GM19438 (cell line): Measurements from ENCODE around the gene TTC27.
"Not testable (repeated sequence)": the region's sequence is repeated elsewhere in the genome, so short reads cannot be mapped to it uniquely, and the experiment has no call there.

Experiments used
- ATAC-seq: cut with Tn5 transposase; IDR thresholded peaks from one replicate; pipeline ENCODE4 v1.9.1; 2021; ENCODE audit warnings: low read depth; ENCODE audit not compliant: unreplicated experiment

TTC27 gene

GRCh38 chr2:32627814-32628579, at the start of gene TTC27:
Gene TTC27, plus strand, starts transcription at chr2:32628050. Its CDS starts 243 bp downstream, at chr2:32628293.
- peak; percentile 97 for ATAC-seq

DNA sequence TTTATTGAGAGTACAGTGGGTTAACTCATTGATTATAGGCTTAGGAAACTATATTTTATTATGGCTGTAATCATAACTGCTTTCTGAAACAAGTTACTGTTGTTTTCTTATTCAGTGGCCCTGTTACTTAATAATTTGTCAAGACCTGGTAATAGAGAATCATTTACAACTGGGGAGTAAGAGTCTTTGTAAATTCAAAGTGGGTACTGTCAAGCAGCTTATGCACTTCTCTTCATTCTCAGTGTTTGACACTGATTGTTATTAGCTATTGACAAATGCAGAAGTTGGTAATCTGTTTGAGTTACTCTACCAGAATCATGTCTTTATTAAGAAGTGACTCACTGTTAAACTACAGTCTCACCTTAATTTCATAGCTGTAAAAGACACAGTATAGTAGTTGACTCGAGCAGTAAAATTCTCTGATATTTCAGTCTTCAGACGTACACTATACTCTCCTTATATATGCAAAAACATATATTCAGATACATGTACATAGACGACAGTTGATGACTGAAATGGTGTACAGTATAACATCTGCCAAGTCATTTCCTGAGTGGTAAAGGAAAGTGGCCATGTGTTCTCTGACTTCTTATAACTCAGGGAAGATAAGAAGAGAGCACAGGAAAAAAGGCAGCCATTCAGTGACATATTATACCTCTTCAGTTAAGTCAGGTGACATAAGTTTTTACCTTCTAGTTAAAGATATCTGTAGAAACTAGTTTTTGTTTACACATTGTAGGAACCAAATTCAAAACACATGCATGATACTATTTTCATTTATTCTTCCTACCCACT, 36.0 kb upstream of the TTC27 start:
- peak; percentile 69 for ATAC-seq

- no peak for ATAC-seq
Measured at GRCh38 chr2:32594573-32594972, 33.3 kb upstream of the TTC27 start.

- ATAC-seq, result no peak
Measured at GRCh38 chr2:32611366-32611765, 16.5 kb upstream of the TTC27 start.

DNA sequence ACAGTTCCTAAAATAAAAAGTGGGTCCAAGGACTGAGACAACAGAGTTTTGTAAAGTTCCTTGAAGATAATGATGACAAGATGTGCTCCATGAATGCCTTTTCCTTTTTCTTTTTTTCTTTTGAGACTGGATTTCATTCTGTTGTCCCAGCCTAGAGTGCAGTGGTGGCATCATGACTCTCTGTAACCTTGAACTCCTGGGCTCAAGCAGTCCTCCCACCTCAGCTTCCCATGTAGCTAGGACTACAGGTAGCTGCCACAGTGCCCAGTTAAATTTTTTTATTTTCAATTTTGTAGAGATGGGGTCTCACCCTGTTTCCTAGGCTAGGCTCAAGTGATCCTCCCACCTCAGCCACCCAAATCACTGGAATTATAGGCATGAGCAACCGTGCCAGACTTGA, 16.1 kb upstream of the TTC27 start:
- ATAC-seq, result no peak

- ATAC-seq, result no peak
Measured at GRCh38 chr2:32614084-32614483, 13.8 kb upstream of the TTC27 start.

GRCh38 chr2:32617599-32618189, 10.2 kb upstream of the TTC27 start:
- no peak for ATAC-seq

DNA sequence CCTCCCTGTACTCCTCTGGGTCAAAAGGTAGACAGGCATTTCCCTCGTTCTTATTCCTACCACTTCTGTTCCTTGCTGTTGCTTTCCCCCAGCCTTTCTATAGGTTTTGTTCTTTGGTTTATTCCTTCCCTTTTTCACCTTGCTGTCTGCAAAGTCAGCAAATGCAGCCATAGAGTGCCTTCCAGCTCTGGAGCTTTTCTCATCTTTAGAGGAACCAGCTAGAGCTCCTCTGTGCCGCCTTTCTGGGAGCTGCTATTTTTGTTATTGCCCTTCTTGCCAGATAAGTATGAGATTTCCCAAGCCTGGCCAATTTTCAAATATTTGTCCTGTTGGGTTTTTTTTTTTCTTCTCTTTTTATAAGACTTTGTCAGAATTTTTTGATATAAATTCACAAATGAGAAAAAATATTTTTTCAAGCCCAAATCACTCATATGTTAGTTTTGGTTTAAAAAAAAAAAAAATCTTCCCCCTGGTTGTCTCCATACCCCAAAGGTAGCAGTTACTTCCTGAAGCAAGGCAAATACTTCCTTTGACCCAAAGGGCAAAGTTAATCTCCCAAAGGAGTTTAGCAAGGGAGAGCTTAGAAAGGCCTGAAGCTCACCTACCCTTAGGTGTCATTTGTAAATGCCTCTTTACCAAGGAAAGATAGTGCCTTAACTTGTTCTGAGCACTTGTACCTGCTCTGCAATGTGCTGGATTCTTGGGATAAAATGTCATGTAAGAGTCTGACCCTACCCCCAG, 5.1 kb upstream of the TTC27 start:
- no peak for ATAC-seq

DNA sequence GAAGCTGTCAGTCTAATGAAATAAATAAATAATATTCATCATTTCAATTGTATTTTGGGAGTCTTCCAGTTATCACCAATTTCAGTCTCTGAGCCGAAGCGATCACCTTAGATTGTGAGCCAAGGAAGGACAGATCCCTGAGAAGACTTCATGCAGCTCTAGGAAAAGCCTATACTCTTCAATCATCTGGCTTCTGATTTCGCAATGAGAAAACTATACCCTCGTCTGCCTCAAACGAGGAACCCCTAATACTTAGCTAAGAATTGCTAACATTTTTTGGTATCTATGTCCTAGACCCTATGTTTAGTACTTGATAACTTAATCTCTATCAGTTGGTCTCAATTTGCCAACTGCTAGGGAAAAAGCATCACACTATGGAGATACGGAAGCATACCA, 4.5 kb upstream of the TTC27 start:
- ATAC-seq, result no peak

- ATAC-seq, result no peak
Measured at GRCh38 chr2:32624812-32625211, 3.0 kb upstream of the TTC27 start.

DNA sequence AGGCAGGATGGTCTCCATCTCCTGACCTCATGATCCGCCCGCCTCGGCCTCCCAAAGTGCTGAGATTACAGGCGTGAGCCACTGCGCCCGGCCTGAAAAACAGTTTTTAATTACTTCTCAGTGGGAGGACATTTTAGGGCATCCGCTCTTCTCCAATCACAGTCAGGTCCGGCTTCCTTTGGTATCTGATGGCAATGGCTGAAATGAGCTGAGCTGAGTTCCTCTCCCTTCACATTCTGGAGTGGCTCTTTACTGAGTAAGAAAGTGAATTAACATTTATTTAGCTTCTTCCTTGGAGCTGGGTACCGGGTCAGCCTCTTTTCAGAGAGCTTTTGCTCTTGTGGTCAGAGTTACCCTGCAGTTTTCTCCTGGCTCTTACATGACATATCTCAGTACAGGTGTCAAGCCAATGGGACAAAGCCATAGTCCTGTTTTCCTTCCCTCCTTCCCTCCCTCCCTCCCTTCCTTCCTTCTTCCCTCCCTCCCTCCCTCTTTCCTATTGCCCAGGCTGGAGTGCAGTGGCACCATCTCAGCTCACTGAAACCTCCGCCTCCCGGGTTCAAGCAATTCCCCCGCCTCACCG, 1.1 kb upstream of the TTC27 start:
- ATAC-seq, result no peak

GRCh38 chr2:32627441-32627813, 423 bp upstream of the TTC27 start:
- ATAC-seq, result peak; percentile 36

DNA sequence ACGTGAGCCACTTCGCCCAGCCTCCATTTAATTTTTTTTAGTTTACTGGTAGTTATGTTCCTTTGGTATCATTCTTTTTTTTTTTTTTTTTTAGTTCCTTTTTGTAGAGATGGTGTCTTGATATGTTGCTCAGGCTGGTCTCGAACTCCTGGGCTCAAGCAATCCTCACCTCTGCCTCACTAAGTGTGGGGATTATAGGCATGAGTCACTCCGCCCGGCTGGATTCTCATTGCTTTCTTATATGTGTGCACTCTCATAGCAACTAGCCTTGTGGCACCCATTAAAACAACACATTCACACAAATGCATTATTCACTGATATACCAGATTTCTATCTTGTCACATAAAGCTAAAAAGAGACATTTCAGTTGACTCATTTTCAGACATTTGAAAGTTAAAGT, 4.2 kb downstream of the TTC27 start:
- no peak for ATAC-seq

DNA sequence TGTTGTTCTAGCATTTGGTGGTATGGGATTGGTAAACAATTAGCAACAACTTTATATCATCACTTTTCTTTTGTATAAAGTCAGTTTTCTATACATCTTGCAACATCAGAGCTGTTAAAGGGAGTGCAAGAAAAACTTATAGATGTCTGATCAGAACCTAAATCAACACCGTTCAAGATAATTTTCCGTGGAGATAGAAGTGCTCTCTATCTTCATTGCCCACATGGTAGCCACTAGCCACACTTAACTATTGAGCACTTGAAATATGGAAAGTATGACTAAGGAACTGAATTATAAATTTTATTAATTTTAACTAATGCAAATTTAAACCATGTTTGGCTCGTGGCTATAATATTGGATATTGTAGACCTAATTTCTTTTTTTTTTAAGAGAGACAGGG, 5.2 kb downstream of the TTC27 start:
- no peak for ATAC-seq

- not testable (repeated sequence) for ATAC-seq
Measured at GRCh38 chr2:32638548-32638947, 10.7 kb downstream of the TTC27 start.

GRCh38 chr2:32641180-32641579, 13.3 kb downstream of the TTC27 start:
- ATAC-seq, result no peak

- no peak for ATAC-seq
Measured at GRCh38 chr2:32647180-32647651, 19.4 kb downstream of the TTC27 start.

GRCh38 chr2:32652555-32653209, 24.8 kb downstream of the TTC27 start:
- ATAC-seq, result no peak

DNA sequence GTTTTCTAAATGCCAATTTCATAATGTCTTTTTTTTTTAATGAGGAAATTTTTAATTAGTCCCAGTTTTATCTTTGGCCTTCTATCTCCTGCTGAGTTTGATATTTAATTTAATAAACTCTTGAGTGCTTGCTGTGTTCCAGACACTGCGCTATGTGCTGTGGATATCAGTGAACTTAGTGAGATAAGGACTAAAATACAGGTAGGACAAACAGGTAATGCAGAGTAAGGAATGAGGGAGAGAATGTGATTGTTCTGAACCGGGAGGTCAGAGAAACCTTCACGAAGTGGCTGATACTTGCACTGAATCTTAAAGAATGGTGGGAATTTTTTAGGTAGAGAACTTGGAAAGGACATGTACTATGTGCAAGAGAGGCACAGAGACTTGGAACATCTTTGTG, 28.2 kb downstream of the TTC27 start:
- no peak for ATAC-seq

GRCh38 chr2:32663864-32664263, 36.0 kb downstream of the TTC27 start:
- no peak for ATAC-seq
